SK-N-DZ (cell line): ENCODE measurements around the gene OPRL1.
"Not testable (repeated sequence)": the region's sequence is repeated elsewhere in the genome, so short reads cannot be mapped to it uniquely, and the experiment has no call there.

Experiments used
- DNase-seq: peaks from one replicate; pipeline ENCODE4 v3.0.0-alpha.2; 2015; ENCODE audit warnings: low spot score

The OPRL1 gene

DNA sequence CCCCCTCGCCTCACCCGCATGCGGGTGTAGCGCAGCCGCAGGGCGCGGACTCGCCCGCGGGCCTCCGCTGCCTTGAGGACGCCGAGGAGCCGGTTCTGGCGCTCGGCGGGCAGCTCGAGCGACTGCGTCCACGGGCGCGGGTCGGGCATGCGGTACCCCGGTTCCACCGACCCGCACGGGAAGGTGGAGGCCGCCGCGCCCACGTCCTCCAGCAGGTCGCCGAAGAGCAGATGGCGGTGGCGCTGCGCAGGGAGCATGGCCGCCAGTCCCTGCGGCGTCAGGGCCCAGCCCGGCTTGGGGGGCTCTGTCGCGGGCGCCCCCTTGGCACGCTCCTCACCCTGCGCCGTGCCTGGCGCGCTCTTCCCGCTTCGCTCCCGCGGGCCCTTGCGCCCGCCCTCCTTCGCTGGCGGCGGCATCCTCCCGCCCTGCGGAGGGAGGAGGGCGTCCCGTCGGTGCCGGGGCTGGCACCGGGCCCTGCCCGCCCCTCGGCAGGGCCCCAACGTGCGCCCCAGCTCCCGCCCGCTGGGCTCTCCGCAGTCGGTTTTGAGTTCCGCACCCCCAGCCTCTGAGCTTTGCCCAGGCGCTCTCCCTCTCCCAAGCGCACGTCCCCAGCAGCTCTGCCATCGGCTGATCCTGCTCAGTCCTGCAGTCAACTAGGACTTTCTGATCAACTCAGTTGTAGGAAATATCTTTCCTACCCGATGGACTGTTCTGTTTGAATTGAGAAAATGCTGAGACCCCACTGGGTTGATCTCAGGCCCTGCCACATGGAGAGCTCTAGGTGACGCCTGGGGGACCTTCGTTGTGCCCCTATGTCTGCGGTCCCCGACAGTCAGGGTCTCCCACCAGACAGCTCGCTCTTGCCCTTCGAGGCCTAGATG lies 4.2 kb downstream of the OPRL1 start, which contains the start of gene LKAAEAR1:
TSS of gene LKAAEAR1 (minus strand) at position 595 of the 881 bp plus-strand sequence. CDS start at position 416, 179 bp downstream.
- DNase-seq = no peak

DNA sequence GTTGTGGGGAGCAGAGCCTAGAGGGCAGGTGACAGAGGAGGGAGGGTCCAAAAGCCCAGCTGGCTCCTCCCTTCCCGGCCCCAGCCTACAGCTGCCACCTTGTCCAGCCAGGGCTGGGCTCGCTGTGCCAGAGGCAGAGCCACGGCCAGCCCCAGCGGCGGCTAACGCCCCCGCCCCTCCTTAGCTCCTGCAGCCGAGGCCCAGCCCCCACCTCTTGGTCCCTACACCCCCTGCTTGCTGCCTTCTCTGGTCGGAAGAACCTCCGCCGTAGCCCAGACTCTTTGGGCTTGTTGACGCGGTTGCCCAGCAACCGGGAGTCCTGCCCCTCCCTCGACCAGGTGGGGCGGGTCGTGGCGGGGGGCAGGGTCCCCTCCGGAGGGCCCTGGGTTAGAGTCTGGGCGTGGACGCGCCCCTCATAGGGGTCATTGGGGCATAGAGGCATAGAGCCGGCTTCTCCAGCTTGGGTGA lies 4.8 kb downstream of the OPRL1 start:
- DNase-seq = no peak

DNA sequence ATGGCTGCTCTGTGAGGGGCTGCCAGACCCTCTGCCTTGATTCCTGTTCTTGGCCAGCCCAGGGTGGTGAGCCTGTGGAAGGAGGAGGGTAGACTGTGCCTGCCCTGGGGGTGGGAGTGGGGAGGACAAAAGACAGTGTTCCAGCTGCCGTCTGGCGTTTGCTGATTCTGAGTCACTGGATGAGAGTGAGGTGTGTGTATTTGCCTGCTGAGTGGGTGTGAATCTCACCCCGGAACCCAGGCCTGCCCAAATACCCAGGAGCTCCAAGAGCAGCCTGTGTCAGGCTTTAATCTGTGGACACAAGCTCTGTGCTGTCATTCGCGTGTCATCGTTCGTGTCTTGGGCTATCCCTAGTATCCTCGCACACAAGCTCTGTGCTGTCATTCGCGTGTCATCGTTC lies 6.9 kb downstream of the OPRL1 start:
- no peak for DNase-seq

DNA sequence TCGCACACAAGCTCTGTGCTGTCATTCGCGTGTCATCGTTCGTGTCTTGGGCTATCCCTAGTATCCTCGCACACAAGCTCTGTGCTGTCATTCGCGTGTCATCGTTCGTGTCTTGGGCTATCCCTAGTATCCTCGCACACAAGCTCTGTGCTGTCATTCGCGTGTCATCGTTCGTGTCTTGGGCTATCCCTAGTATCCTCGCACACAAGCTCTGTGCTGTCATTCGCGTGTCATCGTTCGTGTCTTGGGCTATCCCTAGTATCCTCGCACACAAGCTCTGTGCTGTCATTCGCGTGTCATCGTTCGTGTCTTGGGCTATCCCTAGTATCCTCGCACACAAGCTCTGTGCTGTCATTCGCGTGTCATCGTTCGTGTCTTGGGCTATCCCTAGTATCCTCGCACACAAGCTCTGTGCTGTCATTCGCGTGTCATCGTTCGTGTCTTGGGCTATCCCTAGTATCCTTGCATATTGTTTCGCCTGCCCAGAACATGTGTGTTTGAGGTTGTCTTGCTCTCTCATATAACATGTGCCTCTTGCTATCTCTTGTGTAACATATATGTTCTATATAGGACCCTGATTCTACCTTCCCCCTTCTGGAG lies 7.4 kb downstream of the OPRL1 start:
- not testable (repeated sequence) for DNase-seq

DNA sequence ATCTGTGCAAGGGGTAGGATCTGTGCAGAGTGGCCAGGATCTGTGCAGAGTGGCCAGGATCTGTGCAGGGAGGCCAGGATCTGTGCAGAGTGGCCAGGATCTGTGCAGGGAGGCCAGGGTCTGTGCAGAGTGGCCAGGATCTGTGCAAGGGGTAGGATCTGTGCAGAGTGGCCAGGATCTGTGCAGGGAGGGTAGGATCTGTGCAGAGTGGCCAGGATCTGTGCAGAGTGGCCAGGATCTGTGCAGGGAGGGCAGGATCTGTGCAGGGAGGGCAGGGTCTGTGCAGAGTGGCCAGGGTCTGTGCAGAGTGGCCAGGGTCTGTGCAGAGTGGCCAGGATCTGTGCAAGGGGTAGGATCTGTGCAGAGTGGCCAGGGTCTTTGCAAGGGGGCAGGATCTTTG lies 8.7 kb downstream of the OPRL1 start:
- DNase-seq = not testable (repeated sequence)

DNA sequence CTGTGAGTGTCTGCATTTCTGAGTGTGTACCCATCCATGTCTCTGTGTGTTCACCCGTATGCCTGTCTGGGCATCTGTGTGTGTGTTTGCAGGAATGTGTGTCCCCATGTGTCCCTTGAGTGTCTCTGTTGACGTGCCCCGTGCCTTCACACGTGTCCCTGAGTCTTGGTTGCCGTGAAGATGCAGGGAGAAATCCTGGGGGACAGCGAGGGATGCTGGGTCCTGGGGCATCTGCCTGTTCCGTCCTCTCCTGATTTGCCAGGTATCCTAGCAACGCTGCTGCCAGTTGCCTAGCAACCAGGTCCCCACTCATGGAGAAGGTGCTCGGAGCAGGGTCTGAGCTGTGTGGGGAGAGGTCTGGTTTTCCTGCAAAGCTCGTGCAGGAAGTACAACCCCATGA lies 10.3 kb downstream of the OPRL1 start:
- DNase-seq = peak; percentile 96

DNA sequence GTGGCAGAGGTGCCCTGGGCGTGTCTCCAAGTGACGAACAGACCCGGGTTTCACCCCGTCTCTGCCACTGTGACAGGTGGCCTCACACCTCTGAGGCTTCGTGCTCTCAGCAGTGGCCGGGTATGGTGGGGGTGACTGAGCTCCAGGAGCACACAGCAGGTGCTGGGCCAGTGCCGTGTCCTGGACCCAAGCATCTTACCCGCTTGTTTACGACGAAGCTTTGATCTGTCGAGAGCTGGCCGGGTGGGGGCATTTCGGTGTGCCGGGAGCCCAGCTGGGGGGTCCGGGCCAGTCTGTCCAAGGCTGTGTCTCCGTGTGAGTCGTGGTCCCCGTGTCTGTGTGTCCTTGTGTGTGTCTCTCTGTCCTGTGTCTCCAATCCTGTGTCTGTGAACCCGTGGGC lies 11.5 kb downstream of the OPRL1 start:
- no peak for DNase-seq

DNA sequence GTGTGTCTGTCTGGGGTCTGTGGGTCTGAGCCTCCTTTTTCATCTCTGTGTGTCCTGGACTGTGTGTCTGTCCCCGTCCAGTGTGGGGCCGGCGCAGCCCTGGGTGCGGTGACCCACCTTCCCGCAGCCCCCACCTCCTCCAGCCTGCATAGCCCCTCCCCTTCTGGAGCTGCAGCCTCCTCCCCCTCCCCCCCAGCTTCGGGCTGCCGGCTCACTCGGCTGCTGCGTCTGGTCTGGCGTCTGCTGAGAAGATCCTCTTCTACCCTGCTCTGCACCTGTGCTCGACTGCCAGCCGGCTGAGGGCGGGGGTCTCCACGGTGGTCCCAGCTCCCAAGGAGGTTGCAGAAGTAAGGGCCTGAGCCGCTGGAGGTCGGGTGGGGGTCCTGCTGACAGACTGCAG lies 11.9 kb downstream of the OPRL1 start:
- peak; percentile 77 for DNase-seq

DNA sequence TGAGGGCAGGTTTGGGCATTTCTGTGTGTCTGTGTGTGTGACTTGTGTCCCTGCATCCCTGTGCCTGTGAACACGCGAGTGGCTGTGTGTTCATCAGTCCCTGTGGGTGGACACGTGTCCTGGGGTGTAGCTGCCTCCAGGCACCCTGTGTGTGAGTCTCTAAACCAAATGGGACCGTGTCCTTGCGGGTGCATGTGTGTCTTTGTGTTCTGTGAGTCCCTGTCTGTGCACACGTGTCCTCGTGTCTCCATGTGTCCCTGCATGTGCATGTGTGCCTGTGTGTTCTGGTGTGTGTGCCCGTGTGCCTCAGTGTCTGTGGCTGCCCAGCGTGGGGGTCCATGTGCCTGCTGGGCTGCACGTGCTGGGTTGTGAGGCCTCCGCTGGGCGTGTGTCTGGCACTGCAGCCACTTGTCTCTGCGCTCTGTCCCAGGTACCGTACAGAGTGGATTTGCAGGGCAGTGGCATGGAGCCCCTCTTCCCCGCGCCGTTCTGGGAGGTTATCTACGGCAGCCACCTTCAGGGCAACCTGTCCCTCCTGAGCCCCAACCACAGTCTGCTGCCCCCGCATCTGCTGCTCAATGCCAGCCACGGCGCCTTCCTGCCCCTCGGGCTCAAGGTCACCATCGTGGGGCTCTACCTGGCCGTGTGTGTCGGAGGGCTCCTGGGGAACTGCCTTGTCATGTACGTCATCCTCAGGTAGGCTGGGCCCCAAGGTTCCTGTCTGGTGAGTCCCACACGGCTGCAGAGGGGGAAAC lies 12.6 kb downstream of the OPRL1 start:
- peak; percentile 67 for DNase-seq

DNA sequence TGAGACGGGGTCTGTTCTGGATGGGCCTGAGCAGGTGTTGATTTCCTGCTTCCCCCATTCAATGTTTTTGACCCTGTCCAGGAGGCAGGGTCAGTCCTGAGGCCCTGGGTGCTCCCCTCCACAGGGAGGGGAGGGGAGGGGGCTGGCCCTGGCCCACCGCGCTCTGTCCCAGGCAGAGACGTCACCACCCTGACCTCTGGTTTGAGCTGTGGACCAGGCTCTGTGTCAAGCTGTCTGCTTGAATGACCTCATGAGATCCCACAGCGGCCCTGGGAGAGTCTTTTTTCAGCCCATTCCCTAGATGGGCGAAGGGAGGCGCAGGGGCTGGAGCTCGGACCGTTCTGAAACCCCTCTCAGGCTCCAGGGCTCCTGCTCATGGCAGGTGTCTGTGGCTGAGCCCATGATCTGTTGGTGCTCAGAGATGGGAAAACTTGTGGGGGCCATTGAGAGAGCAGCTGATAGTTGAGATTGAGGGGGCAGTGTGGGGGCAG lies 13.2 kb downstream of the OPRL1 start:
- DNase-seq = peak; percentile 90

DNA sequence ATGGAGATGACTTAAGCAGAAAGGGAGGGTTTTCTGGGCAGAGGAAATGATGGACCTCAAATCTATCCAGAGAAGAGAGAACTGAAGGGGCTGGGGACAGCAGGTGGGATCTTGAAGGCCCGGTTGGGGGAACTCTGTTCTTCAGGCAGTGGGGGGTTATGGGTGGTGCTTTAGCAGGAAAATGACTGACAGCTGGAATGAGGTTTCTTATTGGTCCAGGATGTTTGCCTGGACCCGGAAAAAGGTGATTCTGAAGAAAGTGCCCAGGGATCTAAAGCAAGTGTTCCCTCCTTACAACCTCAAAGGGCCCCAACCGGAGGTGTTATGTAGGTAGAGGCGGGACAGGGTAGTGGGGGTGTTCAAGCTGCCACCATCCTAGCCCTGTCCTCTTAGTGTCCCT lies 15.6 kb downstream of the OPRL1 start:
- DNase-seq = no peak

DNA sequence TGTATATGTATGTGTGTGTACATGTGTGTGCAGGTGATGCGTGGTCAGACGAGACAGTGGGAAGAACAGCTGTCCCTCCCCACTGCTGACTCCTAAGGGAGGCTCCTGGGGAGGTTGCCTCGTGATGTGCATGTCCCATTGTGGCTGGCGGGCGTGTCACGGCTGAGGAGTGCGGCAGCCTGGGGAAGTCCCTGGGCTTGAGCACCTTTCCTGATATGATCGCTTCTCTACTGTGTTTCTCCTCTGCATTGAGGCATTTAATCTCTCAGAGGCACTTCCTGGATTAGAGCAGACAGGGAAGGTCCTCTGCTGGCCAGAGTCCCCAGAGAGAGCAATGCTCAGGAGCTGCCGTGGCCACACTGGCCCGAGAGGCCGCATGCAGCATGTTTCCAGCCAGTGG lies 16.0 kb downstream of the OPRL1 start:
- no peak for DNase-seq

DNA sequence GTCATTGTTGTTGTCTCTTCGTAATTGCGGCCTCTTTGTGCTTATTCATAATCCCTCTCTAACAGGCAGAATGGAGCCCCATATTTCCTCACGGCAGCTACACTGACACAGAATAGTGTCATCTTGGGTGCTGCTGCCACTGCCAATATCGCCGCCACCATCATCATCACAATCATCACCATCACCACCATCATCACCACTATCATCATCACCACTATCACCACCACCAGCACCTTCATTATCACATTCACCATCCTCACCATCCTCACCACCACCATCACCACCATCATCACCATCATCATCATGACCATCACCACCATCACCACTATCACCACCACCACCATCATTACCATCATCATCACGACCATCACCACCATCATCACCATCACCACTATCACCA lies 16.7 kb downstream of the OPRL1 start:
- DNase-seq = no peak

DNA sequence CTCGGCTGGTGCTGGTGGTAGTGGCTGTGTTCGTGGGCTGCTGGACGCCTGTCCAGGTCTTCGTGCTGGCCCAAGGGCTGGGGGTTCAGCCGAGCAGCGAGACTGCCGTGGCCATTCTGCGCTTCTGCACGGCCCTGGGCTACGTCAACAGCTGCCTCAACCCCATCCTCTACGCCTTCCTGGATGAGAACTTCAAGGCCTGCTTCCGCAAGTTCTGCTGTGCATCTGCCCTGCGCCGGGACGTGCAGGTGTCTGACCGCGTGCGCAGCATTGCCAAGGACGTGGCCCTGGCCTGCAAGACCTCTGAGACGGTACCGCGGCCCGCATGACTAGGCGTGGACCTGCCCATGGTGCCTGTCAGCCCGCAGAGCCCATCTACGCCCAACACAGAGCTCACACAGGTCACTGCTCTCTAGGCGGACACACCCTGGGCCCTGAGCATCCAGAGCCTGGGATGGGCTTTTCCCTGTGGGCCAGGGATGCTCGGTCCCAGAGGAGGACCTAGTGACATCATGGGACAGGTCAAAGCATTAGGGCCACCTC lies 18.7 kb downstream of the OPRL1 start:
- no peak for DNase-seq

DNA sequence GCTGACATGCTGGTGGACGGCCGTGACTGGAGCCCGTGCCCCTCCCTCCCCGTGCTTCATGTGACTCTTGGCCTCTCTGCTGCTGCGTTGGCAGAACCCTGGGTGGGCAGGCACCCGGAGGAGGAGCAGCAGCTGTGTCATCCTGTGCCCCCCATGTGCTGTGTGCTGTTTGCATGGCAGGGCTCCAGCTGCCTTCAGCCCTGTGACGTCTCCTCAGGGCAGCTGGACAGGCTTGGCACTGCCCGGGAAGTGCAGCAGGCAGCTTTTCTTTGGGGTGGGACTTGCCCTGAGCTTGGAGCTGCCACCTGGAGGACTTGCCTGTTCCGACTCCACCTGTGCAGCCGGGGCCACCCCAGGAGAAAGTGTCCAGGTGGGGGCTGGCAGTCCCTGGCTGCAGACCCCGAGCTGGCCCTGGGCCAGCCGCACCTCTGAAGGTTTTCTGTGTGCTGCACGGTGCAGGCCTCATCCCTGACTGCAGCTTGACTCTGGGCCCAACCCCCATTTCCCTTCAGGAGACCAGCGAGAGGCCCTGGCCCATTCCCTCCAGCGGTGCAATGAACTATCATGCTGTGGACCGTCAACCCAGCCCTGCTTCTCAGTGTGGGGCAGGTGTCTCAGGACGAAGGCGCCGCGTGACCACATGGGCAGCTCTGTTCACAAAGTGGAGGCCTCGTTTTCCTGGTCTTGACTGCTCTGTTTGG lies 19.4 kb downstream of the OPRL1 start:
- no peak for DNase-seq

DNA sequence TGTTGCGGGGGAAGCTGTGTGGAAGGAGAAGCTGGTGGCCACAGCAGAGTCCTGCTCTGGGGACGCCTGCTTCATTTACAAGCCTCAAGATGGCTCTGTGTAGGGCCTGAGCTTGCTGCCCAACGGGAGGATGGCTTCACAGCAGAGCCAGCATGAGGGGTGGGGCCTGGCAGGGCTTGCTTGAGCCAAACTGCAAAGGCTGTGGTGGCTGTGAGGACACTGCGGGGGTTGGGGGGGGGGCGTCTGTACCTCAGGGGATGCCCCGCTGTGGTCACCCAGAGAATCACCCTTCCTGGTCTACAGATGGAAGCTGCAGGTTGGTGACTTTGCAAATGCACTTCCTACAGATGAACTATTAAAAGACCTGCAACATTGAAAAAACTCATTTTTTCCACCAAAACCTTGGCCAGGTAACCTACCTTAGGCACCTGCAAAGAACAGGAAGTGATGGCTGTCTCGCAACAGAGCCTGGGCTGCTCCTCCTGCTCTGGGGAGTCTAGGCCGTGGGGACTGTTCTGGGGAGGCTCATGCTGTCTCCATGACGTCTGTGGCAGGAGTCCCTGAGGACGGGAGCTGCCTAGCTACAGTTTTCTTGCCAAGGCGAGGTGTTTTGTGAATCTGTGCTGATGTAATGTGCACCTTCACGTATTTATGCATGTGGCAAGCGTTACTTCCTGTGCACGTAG lies 20.1 kb downstream of the OPRL1 start:
- DNase-seq = no peak

DNA sequence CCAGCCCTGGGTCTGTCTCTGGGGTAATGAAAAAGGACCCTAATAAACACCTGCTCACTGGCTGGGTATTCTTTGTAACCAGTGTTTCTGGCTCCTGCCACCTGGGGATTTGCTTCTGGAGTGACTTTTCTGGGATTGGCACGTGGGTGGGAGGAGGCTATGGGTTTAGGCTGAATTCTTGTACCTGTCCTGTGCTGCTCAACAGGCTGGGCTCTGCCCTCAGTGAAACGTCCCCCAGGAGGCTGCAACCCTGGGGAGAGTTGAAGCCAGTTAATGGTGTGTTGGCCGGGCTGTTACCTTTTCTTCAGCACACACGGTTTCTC lies 20.6 kb downstream of the OPRL1 start:
- no peak for DNase-seq

DNA sequence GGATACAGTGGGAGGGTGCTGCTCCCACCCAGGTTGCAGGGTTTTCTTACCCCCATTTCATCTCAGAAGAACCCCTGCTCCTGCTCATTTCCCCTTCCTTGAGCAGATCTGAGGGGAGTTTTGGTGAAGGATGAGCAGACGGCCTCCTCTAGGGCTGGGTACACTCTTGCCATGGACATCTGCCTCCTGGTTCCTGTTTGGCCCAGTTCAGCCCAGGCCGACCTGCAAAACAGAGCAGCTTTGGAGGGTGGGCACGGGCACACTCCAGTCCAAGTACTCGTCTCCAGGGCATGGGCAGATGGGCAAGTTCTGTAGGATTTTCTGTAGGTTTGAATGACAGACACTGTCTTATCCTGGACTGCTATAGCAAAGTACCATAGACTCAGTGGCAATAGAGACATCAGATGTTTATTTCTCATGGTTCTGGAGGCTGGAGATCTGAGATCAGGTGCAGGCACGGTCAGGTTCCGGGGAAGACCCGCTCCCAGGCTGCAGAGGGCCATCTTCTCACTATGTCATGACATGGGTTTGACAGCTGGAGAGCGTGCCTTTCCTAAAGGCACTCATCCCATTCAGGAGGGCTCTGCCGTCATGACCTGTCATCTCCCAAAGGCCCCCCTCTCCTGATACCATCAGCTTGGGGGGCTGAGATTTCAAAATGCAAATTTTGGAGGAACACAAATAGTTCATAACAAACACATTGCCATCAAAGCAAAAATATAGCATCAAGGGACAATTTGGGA lies 21.2 kb downstream of the OPRL1 start:
- no peak for DNase-seq

DNA sequence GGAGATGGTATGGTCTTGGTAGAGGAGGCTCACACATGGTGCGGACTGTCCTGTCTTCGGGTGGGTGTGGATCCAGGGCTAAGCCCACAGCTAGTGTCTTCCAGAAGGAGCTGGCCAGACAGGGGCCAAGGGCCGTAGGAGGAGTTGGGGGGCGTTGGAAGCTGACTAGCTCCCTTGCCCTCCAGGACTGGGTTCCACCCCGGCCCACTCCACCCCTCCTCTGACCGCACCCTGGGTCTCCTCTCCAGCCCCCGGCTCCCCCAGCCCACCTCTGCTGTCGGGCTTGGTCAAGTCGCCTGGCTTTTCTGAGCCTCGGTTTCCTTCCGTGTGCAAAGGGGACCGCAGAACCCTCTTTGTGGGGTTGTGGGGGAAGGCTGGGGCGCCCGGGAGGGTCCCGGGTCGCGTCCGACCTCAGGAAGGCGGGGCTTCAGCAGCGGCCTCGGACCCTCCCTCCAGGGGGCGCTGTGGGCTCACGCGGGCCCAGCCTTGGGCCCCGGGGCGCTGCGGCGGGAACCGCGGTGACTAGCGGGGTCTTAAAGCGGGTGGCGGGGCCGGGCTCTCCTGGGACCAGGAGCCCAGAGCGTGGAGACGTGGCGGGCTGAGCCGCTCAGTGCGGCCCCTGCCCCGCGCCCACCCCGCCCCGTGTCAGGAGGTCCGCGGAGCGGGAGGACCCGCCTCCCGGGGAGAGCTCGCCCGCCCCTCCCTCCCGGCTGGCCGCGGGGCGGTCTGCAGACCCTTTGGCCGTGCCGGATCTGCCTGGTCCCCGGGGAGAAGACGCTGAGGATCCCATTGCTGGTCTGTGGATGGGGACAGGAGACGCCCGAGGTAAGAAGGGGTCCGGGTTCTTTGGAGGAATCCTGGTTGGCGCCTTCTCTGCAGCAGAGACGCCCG lies 22.1 kb downstream of the OPRL1 start:
- DNase-seq = peak; percentile 86
